Fibroblast of gingiva (primary cell): ENCODE results near the gene FHL2.

Experiments
- DNase-seq: peaks from one replicate; pipeline ENCODE4 v3.0.0-alpha.2; 2011; ENCODE audit warnings: low read depth

The FHL2 gene

DNA sequence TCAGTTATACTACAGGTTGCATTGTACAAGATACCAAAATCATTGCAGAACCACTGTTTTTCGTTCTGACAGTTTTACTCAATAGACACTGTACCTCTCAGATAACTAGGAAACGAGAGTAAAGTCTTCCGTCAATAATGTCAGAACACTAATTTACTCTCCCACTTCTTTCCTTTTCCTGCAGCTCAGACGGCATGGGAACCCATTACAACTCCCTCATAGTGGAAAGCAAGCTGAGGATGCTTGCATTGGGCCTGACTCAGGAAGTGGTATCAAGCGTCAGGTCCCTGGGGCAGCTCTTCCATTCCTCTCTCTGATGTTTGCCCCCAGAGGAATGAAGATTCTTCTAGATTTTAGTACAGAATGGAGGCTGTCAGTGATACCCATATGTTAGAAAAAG, 23.9 kb upstream of the FHL2 start:
- no peak for DNase-seq

DNA sequence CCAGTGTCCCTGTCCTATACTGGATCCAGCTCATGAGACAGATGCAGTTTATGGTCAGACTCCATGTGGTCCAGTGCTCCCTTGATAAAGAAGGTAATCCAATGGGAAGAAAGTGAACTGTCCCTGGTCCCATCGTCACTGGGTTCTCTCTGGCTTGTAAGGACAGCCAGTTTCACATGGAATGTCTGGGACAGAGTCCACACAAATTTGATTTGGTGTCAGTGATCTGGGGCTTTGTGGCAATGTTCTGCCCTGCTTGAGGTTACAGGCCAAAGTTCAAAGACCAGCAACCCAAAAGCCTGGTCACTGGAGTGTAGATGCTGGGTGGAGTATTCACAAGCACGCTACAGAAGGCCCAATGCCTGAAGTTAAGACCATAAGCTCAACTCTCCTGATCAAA, 22.2 kb upstream of the FHL2 start:
- DNase-seq = no peak

DNA sequence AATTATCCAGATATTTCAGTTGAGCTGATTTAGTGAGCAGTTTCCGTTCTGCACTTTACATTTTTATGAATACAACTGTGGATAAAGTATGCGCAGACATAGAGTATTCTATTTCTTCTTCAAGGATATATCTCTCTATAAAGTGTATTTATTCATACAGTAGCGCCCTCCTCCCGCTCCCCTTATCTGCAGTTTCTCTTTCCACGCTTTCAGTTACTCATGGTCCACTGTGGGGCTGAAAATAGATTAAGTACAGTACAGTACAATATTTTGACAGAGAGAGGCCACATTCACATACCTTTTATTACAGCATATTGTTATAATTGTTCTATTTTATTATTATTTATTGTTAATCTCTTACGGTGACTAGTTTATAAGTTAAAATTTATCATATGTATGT, 19.7 kb upstream of the FHL2 start:
- DNase-seq = no peak

DNA sequence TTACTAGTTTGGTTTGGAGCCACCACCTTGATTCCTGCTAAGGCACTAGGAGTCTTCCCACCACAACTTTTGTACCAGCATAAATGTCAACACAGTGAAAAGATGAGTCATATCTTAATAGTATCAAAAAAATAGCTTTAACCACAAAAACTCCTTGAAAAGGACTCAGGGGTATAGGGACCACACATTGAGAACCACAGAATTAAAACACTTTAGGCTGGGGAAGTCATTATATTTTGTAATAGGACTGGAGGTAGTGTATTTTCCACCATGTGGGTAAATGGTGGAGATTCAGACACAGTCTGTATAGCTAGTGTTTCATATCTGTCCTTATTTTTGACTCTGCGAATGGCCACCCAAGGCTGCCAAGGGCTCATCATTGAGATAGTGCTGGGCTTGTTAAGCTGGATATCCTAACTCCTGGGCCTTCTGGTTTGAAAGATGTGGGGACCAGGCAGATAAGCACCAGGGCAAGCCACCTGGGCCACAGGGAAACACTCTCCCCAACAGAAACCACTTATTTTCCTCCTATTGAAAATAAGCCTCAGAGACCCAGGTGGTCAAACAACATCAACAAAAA, 19.1 kb upstream of the FHL2 start:
- DNase-seq = peak; percentile 46

DNA sequence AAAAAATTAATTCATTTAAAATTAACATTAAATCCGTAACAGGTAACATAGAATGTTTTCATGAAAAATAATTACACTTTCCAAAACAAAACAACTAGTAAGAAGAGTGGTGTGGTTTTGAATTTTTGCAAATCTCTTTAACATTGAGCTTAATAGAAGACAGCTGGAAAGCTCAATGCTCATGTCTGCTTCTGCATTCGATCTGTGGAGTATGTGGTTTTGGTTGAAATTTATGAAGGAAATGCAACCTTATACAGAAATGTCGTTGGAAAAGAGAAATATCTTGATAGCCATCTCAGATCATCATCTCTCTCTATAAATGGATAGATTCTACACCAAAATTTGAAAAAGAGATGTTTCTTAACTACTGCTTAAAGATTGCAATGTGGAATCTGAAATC, 17.3 kb upstream of the FHL2 start:
- DNase-seq = no peak

DNA sequence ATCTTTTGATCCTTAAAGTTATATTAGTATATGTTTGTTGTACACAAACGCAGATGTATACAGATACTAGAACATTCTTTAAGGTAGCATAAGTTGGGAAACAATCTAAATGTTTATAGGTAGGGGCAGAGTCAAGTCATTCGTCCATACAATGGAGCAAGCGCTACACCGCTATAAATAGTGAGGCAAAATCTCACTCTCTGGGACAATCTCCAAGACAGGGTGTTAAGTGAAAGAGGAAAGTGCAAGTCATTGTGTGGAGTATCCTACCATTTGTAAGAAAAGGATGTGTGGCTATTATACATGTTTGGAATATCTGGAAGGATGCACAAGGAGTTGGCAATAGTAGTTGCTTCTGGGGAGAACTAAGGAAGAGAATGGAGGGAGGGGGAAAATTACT, 16.2 kb upstream of the FHL2 start:
- DNase-seq = no peak

DNA sequence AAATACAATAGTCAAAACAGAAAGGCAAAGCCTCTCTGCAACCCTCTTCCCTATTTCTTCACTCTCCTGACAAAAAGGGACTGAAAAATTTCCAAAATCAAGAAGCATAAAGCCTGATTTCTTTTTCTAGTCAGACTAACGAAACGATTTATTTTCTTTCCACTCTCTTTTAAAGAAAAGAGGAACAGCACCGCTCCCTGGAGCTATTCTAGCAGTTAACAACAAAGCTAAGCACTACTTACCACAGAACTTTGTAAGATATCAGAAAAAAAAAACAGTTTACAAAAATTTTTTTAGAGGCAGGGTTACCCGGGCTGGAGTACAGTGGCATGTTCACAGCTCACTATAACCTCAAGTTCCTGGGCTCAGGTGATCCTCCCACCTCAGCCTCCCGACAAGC, 14.4 kb upstream of the FHL2 start:
- no peak for DNase-seq

DNA sequence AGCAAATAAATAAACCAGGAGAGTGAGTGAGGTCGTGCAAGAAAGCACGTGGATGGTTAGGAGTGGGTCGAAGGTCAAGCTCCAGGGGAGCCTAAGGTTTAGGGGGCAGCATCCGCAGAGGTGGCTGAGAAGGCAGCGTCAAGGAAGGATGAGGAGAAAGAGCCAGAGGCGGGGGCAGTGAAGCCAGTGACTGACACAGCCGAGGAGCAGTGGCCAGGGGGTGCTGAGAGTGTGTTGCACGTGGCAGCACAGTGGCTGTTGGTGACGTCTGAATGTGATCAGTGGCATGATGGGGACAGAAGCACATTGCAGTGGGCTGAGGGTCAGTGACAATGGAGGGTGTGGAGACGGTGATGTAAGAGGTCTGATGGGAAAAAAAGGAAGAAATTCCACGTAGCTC, 13.7 kb upstream of the FHL2 start:
- no peak for DNase-seq

DNA sequence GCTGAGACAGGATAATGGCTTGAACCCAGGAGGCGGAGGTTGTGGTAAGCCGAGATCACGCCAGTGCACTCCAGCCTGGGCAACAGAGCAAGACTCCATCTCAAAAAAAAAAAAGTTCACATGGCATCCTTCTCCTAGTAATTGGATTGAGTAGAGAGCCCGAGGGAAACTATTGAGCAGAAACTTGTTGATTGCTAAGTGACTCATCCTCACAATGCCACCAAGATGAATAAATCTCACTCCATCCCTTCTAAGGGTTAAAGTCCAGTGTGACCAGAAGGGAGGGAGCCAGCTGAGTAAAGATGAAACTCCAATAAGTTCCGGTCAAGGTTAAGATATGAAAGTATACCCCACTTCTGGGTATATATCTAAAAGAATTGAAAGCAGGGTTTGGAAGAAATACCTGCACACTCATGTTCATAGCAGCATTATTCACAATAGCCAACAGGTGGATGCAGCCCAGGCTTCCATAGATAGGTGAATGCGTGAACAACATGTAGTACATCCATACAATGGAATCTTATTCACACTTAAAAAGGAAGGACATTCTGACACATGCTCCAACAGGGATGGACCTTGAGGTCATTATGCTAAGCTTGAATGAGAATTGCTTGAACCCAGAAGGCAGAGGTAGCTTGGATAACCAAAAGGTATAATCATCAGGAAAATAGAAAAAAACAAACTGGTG, 13.0 kb upstream of the FHL2 start:
- no peak for DNase-seq

DNA sequence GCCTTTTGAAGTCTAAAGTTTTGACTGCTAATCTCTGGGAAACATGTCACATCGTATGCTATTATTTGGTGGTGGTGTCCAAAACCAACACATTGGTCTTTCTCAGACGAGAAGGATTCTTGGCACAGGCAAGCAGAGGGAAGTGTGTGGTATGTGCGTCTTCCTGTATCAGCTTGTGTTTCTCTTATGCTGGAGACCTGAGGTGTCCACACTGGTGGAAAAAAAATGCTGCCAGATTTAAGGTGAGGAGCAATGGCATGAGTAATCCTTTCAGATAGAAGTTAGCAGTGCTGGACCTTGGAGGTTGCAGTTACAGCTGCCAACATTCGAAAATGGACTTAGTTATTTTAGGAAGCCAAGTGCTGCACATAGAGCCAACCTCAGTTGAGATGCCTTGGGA, 11.7 kb upstream of the FHL2 start:
- no peak for DNase-seq

DNA sequence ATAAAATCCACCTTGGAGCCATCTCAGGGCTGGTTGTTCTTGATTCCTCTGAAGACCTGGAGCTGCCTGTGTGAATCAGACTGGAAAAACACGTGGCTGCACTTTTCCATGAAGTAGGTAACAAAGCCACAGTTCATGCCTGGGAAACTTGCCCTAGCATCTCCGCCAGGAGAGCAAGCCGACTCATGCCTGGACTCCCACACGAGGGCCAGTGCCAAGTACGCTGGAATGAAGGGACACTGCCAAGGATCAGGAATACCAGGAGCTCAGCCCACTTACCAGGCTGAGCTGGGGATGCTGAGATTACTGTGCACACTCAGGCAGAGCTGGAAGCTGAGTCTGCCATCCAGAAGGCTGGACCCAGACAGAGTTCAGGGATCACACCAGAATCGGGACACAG, 10.9 kb upstream of the FHL2 start:
- peak; percentile 87 for DNase-seq

DNA sequence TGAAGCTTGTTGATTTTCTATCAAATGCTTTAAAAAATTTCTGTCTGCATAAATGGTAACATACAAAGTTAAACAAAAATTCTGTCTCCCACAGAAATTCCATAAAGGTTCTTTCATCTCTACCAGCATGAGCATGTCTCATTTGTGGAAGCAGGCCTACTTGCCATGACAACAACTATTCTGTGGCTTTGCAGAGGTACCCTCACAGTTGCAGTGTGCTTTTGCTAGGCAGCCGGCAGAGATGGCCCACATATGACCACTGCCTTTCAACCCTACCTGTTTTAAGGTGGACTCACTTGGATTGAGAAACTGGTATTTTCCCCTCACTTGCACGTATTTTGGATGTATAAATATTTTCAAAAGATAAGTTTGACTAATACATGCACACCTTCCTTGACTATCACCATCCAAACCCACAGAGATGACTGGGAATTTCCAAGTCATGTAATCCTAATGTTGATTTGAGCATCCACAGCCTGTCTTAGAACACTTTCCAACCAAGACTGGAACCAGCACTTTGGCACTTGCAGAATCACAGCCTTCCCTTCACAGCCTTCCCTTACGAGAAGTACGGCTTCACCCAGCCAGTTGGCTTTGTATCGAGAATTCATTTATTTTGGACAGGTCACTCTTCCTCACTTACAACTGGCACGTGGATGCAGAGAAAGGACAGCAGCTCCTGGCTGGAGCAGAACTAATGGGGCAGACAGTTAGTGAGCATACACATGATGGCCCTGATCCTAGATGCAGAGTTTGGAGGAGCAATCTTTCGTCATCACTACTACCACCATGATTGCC, 9.3 kb upstream of the FHL2 start:
- no peak for DNase-seq

DNA sequence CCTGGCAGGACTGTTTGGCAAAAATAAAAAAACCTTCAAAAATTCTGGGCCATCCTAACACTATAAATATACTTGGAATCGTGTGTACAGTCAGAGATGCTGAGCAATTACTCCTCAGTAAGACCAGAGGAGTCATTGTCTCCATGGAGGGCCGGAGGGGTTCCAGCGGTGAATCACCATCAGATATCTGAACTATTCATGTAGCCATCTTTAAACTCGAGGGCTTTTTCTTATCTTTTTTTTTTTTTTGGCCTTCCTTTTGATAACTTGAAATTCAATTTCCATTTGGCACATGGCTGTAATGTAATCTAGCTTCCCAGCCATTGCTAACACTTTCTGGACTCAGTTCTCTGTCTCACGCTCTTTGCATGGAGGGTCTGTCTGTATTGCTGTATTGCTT, 7.4 kb upstream of the FHL2 start:
- DNase-seq = peak; percentile 46

DNA sequence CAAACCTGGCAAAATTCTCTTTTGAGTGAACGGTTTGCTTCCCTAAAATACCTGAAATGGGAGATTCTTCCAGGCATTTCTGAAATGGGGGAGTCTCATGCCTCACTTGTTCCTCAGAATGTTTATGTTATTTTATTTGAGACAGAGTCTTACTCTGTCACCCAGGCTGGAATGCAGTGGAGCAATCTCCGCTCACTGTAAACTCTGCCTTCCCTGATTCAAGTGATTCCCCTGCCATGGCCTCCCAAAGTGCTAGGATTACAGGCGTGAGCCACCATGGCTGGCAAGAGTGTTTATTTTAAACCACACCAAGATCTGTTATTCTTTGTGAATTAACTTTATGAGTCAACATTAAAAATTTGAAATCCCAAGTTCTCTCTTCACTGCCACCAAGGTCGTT, 6.4 kb upstream of the FHL2 start:
- peak; percentile 84 for DNase-seq

DNA sequence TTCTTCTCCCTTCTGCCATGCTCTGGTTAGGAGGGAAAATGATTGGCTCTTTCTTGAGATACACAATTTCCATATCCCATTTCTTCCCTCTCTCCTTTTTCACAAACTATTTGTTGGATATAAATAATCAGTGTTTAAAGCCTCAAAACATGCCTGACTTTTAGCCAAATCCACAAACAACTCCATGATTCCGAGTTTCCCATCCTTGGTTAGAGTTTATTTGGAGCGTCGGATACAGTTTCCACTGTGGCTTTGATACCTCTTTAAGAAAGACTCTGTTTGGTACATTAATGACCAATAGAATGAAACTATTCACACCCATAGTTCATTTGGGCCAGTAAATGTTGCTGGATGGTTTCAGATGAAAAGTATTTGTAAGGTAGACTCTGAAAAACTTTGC, 5.9 kb upstream of the FHL2 start:
- peak; percentile 47 for DNase-seq

DNA sequence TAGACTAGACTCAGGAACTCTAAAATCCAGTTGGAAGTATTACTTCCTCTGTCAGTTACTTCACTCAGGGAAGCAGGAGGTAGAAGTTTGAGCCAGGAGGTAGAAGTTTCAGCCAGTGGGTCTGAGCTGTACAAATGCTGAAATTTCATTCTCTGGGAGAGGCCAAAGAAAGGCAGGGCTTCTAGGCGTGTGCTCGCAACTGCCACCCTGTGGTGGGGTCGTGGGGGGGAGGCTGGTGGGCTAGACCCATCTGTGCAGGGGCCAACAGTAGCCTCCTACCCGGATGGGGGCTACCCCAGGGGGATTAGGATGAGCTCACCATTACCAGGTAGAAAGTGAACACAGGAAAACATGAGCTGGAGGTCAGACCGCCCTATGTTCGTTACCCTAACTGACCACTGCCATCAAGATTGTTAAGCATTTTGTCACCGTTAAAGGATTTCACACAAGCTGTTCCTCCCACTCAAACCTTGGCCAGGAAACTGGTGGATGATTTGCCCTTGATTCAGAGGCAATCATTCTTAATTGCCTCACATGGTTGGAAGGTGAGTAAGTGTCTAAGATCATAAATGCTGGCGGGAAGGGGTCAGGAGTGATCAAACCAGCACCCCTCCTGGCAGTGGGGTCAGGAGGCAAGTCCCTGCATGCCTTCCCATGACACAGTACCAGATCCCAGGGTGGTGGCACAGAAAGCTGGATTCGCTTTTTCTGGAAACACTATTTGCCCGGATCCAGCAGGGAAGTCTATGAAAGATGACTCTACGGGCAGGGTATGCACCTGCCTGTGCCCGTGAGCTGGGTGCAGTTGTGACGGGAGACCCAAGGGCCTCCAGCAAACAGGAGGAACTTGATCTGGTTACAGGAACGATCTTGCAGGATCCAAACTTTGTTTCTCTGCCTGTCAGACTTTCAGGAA, 5.2 kb upstream of the FHL2 start:
- peak; percentile 67 for DNase-seq

DNA sequence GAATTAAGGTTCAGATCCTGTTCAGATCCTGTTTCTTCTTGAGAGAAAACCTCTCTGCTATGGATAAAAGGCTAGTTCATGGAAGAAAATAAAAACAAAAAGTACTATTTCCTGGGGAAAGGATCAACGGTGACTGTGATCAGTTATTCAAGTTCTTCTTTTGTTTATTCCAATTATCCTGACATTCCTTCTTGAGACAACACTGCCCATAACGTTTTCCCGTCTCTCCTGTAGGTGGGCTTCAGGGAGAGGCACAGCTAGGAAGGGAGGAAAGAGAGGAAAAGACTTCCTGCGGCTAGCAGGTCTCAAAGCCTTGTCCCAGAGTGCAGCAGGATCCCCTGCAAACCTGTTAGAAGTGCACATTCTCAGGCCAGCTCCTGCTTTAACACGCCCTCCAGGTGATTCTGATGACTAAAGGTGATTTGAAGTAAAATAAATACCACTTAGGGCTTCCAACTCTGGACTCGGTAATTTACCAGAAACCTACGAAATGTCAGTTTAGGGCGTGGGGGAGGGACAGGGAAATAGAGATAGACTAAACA, 4.5 kb upstream of the FHL2 start:
- no peak for DNase-seq

DNA sequence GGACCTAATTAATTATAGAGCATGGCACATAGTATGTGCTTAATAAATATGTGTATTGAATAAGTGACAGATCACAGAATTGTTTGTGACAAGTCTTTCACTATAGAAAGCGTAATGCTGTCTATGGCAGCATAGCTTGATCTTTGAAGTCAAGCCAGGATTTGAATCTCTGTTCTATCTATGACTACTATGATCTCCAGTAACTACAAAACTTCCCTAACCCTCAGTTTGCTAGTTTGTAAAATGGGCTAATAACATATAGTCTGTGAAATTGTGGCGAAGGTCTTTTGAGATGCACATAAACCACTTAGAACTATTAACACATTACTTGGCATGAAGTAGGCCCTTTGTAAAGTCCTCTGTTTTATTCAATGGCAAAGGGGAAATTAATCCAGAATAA, 4.0 kb upstream of the FHL2 start:
- no peak for DNase-seq

DNA sequence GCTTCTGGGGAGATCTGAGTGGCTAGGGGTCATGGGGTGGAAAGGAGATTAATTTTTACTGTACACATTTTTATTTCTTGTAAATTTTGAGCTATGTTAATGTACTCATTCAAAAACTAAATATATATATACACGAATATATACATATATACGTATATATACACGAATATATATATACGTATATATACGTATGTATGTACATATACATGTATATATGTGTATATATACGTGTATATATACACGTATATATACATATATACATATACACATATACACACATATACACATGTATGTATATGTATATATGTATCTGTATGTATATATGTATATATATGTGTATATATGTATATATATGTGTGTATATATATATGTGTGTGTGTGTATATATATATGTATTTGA, 3.0 kb upstream of the FHL2 start:
- DNase-seq = no peak

DNA sequence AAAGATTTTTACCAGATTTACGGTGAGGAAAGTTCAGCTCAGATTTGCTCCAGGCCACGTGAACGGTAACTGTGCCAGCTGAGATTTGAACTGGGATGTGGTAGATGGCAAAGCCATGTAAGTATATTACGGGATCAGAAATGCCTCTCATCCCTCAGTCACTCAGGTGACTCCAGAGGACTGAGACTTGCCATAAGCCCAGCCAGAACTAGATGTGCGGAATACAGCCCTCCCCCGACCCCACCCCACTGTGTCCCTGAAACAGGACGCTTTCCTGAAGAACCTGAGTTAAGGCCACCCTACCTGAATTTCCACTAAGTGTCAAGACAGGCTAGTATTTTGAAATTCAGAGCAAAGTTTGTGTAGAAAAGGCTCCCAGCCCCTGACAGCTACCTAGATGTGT, 1.3 kb upstream of the FHL2 start:
- DNase-seq = no peak

DNA sequence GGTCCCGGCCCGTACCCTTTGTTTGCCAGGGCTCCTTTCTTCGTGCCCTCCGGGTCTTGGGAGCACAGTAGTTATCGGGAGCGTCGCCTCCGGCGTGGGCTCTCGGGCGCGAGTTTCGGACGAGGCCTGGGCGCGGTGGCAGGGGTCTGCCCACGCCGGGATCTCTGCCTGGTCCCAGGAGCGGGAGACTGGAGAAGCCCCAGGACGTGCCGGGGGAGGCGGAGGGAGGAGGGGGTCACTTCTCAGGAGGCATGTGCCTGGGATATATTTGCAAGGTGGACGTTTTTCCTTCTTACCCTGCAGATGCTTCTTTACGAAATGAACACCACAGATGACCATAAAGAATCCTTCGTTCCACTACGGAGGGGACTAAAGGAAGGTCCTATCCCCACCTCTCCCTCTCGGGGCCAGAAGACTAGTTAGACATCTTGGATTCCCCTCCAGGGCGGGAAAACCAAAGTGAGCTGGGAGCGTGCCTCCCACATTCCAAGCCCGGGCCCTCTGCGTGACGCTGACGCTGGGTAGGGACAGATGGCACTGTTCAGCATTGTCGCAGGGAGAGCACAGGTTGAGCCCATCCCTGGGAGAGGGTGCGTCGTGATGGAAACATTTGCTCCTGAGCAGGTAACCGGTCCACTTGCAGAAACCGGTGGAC, 483 bp upstream of the FHL2 start:
- no peak for DNase-seq

DNA sequence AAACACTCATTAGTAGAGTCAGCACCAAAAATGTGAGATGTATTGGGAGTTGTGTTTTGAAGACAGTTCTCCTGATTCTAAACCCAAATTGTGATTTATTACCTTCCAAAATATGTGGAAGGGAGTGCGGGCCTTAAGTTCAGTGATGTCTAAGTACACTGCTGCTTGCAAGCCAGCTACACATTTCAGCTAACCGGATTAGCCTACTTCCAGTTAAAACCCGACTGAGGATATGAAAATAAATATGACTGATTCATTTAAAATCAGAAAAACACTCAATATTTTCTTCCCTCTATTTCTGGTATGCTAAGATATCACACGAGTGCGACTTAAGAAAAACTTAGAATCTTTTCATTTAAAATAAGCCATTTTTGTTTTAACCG, 907 bp downstream of the FHL2 start:
- no peak for DNase-seq
